Small intestine (tissue), 16 donors: Measurements from ENCODE around the gene CD2AP. TPM values are rescaled to one million over a fixed set of nuclear protein-coding genes. Genes with fewer than 3 reads are reported as not detected.
A peak's percentile ranks its signal among the peaks of the same experiment; 100 is the strongest.

Experiments
- DNase-seq, 2 donors: peaks; one replicate each; pipeline versions ENCODE4 v3.0.0 to v3.0.0-alpha.2; 2013
- FAIRE-seq: peaks from 2 replicates; lab custom pipeline; 2012; peaks lifted over from hg19 to GRCh38; lab: Jason Lieb, UNC
- H3K27ac ChIP-seq, 3 donors: one replicate each; pipeline ENCODE4 v1.5.1; 2013; ENCODE audit warnings: low read length in 2 of 3, mild to moderate bottlenecking in 2 of 3, control low read depth in 1 of 3, inconsistent platforms in 1 of 3, low read depth in 1 of 3, moderate library complexity in 1 of 3
- H3K27me3 ChIP-seq, 3 donors: one replicate each; pipeline ENCODE4 v1.6.1; 2013; ENCODE audit warnings: low read length in 3 of 3, inconsistent platforms in 1 of 3; ENCODE audit not compliant: control insufficient read depth in 3 of 3, insufficient read depth in 3 of 3
- H3K36me3 ChIP-seq, 3 donors: one replicate each; pipeline ENCODE4 v1.6.1; 2013; ENCODE audit warnings: low read length in 3 of 3, inconsistent platforms in 1 of 3, low read depth in 1 of 3, mild to moderate bottlenecking in 1 of 3, moderate library complexity in 1 of 3; ENCODE audit not compliant: control insufficient read depth in 3 of 3, insufficient read depth in 2 of 3
- H3K4me1 ChIP-seq, 3 donors: one replicate each; pipeline ENCODE4 v1.6.1; 2013; ENCODE audit warnings: low read length in 2 of 3, inconsistent platforms in 1 of 3, low read depth in 1 of 3, mild to moderate bottlenecking in 1 of 3, moderate library complexity in 1 of 3; ENCODE audit not compliant: control insufficient read depth in 3 of 3, insufficient read depth in 2 of 3
- H3K4me3 ChIP-seq, 3 donors: one replicate each; pipeline ENCODE4 v1.5.1; 2013; ENCODE audit warnings: low read length in 3 of 3, control low read depth in 1 of 3, inconsistent platforms in 1 of 3, low read depth in 1 of 3, mild to moderate bottlenecking in 1 of 3, moderate library complexity in 1 of 3
- H3K9me3 ChIP-seq, 2 donors: one replicate each; pipeline ENCODE4 v1.6.1; 2013; ENCODE audit warnings: low read depth in 1 of 2, low read length in 1 of 2; ENCODE audit not compliant: control insufficient read depth in 2 of 2, insufficient read depth in 1 of 2
- WGBS, 3 donors: extraction: QIAGEN DNeasy Blood & Tissue Kit; methylation state at CpG; one replicate each; pipeline ENCODE4 v1.1.7; 2013; 5-methylcytosine and 5-hydroxymethylcytosine counted together
- long read RNA-seq, 10 donors: transcript quantifications; one replicate each; lab custom pipeline, GENCODE V29; 2026
- polyA plus RNA-seq, 4 donors: library from polyadenylated mRNA; stranded (reverse) in 3 of 4; unstranded in 1 of 4; fragments of 200-250 nt in 3 of 4; fragments of 120-200 nt in 1 of 4; gene quantifications; one replicate each; pipeline versions ENCODE4 v1.2.1 to v1.2.3, GENCODE V29; 2013
- donor health status: healthy with polysubstance abuse.
- donor health status: control.
- donor health status: control.
- donor health status: Bipolar disorder and iron deficiency.
- donor health status: healthy.

The CD2AP gene
- polyA plus RNA-seq = 10 to 100 TPM; 24.4 to 68.7 (median 63.0) TPM
- long read RNA-seq, donor 1, full-length matches to known transcripts = 4 of 18 reads
- long read RNA-seq, donor 1, partial matches to known transcripts = 14 of 18 reads
- long read RNA-seq, donor 1, other reads (novel, unspliced or antisense) = 0 of 18 reads
- long read RNA-seq, donor 2, full-length matches to known transcripts = 3 of 3 reads
- long read RNA-seq, donor 2, partial matches to known transcripts = 0 of 3 reads
- long read RNA-seq, donor 2, other reads (novel, unspliced or antisense) = 0 of 3 reads
- long read RNA-seq, donor 3, full-length matches to known transcripts = 2 of 8 reads
- long read RNA-seq, donor 3, partial matches to known transcripts = 6 of 8 reads
- long read RNA-seq, donor 3, other reads (novel, unspliced or antisense) = 0 of 8 reads
- long read RNA-seq, donor 4 = 0 reads
- long read RNA-seq, donor 5 = 0 reads
- long read RNA-seq, donor 6, full-length matches to known transcripts = 4 of 4 reads
- long read RNA-seq, donor 6, partial matches to known transcripts = 0 of 4 reads
- long read RNA-seq, donor 6, other reads (novel, unspliced or antisense) = 0 of 4 reads
- long read RNA-seq, donor 7, full-length matches to known transcripts = 1 of 1 reads
- long read RNA-seq, donor 7, partial matches to known transcripts = 0 of 1 reads
- long read RNA-seq, donor 7, other reads (novel, unspliced or antisense) = 0 of 1 reads
- long read RNA-seq, donor 8 = 0 reads
- long read RNA-seq, donor 9 = 0 reads
- long read RNA-seq, donor 10, full-length matches to known transcripts = 3 of 3 reads
- long read RNA-seq, donor 10, partial matches to known transcripts = 0 of 3 reads
- long read RNA-seq, donor 10, other reads (novel, unspliced or antisense) = 0 of 3 reads

- no peak for FAIRE-seq
- Histone ChIP-seq H3K27ac (peak within 1 kb of the TSS; percentile 95 to 98 (median 97)), H3K9me3 (no peaks in the 10 kb centered on the region), H3K4me1 (peaks cover 0 to 12% (median 2%) of the 10 kb centered on the region in 3 donors), H3K36me3 (no peaks in the 10 kb centered on the region), H3K4me3 (peak within 1 kb of the TSS; percentile 73 to 96 (median 90)), H3K27me3 (no peaks in the 10 kb centered on the region)
- peak; percentile 92 to 97 for DNase-seq
- 0% methylated on average over 46 to 83 of the region's 83 CpGs for WGBS, 3 donors
Measured at GRCh38 chr6:47477497-47478232, at the start of gene CD2AP. TSS of gene CD2AP (plus strand) at chr6:47477789. CDS start at chr6:47478245, 456 bp downstream.

DNA sequence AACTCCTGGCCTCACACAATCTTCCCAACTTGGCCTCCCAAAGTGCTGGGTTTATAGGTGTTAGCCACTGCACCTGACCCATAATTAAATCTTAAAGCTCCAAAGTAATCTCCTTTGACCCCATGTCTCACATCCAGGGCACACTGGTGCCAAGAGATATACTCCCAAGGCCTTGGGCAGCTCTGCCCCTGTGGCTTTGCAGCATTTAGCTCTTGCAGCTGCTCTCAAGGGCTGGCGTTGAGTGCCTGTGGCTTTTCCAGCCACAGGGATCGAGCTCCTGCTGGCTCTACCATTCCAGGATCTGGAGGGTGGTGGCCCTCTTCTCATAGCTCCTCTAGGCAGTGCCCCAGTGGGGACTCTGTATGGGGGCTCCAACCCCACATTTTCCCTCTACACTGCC is 49.3 kb upstream of the CD2AP start:
- H3K27me3 ChIP-seq = no peaks in the 10 kb centered on the region
- H3K27ac ChIP-seq = no peak overlapping the region
- FAIRE-seq (no peak), DNase-seq (no peak)
- no peaks in the 10 kb centered on the region for H3K36me3 ChIP-seq
- WGBS, 3 donors = 57 to 80% (median 68%) methylated on average over 2 of the region's 2 CpGs
- peaks cover 1 to 31% of the 10 kb centered on the region in 2 donors for H3K9me3 ChIP-seq
- H3K4me3 ChIP-seq = no peak overlapping the region
- peaks cover 0 to 9% (median 0%) of the 10 kb centered on the region in 3 donors for H3K4me1 ChIP-seq

GRCh38 chr6:47428746-47429664 is 48.6 kb upstream of the CD2AP start:
- DNase-seq (no peak), FAIRE-seq (no peak)
- no peaks in the 10 kb centered on the region for H3K27me3 ChIP-seq
- no peak overlapping the region for H3K27ac ChIP-seq
- peaks cover 1 to 31% of the 10 kb centered on the region in 2 donors for H3K9me3 ChIP-seq
- peaks cover 0 to 11% (median 0%) of the 10 kb centered on the region in 3 donors for H3K4me1 ChIP-seq
- no peak overlapping the region for H3K4me3 ChIP-seq
- WGBS, 3 donors = 66 to 74% (median 67%) methylated on average over 2 of the region's 2 CpGs
- H3K36me3 ChIP-seq = no peaks in the 10 kb centered on the region

DNA sequence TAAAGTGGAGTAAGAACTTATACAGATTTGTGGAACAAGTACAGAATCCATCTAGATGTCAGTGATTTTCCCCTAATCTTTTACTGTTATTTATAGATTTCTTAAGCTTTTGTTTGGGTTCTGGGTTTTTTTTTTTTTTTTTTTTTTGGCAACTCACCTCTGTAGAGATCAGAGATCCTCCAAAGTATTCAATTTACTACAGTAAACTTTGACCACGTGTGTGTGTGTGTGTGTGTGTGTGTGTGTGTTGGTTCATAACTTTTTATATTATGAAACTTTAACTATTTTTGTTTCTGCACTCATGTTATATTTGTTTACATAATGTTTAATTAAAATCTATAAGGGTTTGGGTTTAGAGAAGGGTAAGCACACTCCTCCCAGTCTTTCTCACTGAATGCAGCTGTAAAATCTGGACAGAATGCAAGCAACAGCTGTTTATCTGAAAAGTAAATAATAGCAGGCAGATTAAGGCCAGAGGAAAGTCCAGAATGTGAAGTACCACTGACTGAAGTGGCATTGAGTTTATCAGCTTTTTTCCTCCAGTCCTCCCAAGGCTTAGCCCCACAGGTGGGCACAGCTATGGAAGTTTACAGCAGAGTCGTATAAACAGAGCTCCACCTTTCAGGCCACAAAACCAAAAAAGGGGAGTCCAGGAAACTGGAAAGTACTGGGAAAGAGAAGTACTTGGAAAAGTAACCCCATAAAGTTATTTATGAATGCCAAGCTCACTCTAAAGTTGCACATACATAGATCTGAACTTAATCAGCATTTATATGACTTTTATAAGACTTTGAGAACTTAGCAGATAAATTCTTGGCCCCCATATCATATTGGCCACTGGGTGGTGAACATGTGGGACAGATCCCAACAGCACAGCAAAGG is 43.0 kb upstream of the CD2AP start:
- WGBS, 3 donors = 11 to 31% (median 15%) methylated on average over 2 of the region's 2 CpGs
- H3K27ac ChIP-seq = peak overlapping the region in 1 of 3 donors; percentile 53
- H3K4me1 ChIP-seq = peaks cover 0 to 12% (median 3%) of the 10 kb centered on the region in 3 donors
- no peak overlapping the region for H3K4me3 ChIP-seq
- H3K9me3 ChIP-seq = peaks cover 1 to 13% of the 10 kb centered on the region in 2 donors
- peak; percentile 69 to 74 for DNase-seq
- H3K27me3 ChIP-seq = no peaks in the 10 kb centered on the region
- FAIRE-seq = no peak
- H3K36me3 ChIP-seq = no peaks in the 10 kb centered on the region

DNA sequence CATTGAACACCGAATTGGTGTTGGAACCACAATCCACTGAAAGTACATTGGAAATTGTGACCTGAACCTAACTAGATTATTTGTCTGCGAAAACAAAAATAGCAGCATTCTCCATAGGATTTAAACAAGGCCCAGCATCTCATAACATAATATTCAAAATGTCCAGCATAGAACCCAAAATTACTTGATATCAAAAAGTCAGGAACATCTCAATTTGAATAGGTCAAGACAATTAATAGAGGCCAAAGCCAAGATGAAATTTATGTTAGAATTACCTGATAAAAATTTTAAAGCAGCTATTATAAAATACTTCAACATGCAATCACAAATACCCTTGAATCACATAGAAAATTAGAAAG is 42.4 kb upstream of the CD2AP start:
- no peak overlapping the region for H3K27ac ChIP-seq
- FAIRE-seq = no peak
- WGBS, 3 donors = 90 to 92% (median 91%) methylated on average over 2 of the region's 2 CpGs

GRCh38 chr6:47437592-47437991 is 40.0 kb upstream of the CD2AP start:
- Histone ChIP-seq H3K4me1 (peaks cover 0 to 12% (median 5%) of the 10 kb centered on the region in 3 donors), H3K27ac (no peak overlapping the region), H3K27me3 (no peaks in the 10 kb centered on the region), H3K36me3 (no peaks in the 10 kb centered on the region), H3K9me3 (no peaks in the 10 kb centered on the region), H3K4me3 (no peak overlapping the region)
- DNase-seq (no peak), FAIRE-seq (no peak)
- 45 to 56% (median 49%) methylated on average over 4 of the region's 4 CpGs for WGBS, 3 donors

More for the DNA sequence above, 42.4 kb upstream of the CD2AP start:
- DNase-seq = no peak
- Histone ChIP-seq H3K27me3 (no peaks in the 10 kb centered on the region), H3K36me3 (no peaks in the 10 kb centered on the region), H3K4me3 (no peak overlapping the region), H3K4me1 (peaks cover 0 to 12% (median 3%) of the 10 kb centered on the region in 3 donors), H3K9me3 (peaks cover 1 to 6% of the 10 kb centered on the region in 2 donors)
